GM19351 (cell line): ENCODE measurements around the gene KHDRBS1.
"Not testable (repeated sequence)": the region's sequence is repeated elsewhere in the genome, so short reads cannot be mapped to it uniquely, and the experiment has no call there.

Experiments
- ATAC-seq: cut with Tn5 transposase; IDR thresholded peaks from one replicate; pipeline ENCODE4 v1.9.1; 2021; ENCODE audit warnings: mild to moderate bottlenecking, moderate library complexity; ENCODE audit not compliant: unreplicated experiment

The KHDRBS1 gene

GRCh38 chr1:32013386-32014198, at the start of gene KHDRBS1:
TSS of gene KHDRBS1 (plus strand) at chr1:32013868. CDS start at chr1:32013996, 128 bp downstream.
- ATAC-seq = peak; percentile 75

- ATAC-seq = no peak
These were observed 42.8 kb upstream of the KHDRBS1 start for GRCh38 chr1:31970873-31971272.

DNA sequence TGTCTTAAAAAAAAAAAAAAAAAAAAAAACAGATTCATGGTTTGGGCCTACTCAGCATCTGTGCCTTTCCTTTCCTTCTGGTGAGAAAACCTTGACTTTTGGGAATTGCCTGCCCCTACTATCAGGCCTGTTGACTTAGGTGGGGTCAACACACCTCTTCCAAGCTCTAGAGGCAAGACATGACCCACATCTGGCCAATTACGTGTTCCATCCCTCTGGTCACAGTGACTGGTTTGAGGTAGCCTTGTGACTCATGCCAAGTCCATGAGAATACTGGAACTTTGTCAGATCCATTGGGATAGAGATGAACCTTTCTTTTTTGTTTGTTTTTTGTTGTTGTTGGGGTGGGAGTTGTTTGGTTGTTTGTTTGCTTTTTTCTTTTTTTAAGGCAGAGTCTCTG, 37.3 kb upstream of the KHDRBS1 start:
- no peak for ATAC-seq

GRCh38 chr1:31977385-31978131, 36.1 kb upstream of the KHDRBS1 start:
- no peak for ATAC-seq

DNA sequence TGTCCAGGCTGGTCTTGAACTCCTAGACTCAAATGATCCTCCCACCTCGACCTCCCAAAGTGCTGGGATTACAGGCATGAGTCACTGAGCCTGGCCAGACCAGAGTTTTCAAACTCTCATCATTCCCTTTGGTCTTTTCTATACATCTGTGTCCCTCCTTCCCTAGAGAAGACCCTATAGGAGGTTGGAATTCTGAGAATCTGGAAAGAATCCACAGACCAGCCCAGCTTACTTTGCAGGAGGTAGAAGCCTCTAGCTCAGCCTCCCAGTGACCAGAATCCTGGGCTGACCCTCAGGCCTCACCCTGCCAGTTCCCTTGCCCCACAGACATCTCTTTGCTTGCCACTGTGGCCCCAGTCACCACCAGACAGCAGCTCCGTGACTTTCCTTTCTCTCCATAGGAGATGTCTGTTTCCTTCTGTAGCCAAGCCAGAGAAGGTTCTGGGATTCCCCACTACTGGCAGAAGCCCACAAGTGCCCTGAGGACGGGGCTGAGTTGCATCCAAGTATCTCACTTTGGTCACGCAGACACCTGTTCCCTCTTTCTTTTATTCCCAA, 34.7 kb upstream of the KHDRBS1 start:
- no peak for ATAC-seq

GRCh38 chr1:31980835-31981455, 32.7 kb upstream of the KHDRBS1 start:
- no peak for ATAC-seq

DNA sequence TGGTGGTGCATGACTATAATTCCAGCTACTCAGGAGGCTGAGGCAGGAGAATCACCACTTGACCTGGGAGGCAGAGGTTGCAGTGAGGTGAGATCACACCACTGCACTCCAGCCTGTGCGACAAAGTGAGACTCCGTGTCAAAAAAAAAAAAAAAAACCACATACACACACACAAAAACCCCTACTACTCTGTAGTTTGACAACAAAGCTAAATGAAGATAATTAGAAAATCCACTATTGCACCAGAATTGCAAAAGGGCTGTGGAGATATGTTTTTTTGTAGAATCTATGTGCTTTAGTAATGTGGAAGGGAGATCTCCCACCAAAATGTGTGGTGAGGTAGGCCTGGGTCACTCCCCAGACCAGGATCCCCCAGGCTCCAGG, 32.2 kb upstream of the KHDRBS1 start:
- ATAC-seq = no peak

DNA sequence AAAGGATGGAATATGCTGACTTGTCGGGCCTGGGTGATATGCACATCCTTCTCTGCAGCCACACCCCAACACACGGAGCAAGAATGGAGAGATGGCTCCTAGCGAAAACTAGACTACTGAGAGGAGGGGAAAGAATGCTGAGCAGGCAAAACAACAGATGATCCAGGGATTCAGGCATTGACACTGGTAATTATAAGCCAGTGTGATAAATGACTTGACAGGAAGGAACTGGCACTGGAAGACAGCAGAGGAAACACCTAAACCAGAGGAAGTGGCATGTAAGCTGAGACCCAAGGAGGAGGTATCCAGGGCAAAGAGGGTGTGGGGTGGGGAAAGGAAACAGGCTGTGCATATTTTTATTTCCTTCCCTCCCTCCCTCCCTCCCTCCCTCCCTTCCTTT, 31.7 kb upstream of the KHDRBS1 start:
- ATAC-seq = no peak

GRCh38 chr1:31984419-31985347, 29.0 kb upstream of the KHDRBS1 start:
- no peak for ATAC-seq

DNA sequence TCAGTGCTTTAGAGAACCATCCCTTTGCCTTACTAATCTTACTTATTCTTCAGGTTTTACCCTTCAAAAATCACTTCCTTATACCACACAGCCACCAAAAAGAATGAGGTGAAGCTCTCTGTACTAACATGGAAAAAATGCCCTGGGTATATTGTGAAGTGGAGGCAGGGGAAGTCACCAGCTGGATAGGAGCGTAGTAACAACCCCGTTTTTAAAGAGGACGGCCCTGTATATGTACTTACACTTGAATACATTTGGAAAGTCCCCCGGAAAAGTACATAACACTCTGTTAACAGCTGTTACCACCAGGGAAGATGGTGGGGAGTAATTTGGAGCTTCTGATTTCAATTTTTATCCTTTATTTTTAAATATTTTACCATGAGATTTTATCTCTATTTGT, 28.2 kb upstream of the KHDRBS1 start:
- ATAC-seq = peak; percentile 60

DNA sequence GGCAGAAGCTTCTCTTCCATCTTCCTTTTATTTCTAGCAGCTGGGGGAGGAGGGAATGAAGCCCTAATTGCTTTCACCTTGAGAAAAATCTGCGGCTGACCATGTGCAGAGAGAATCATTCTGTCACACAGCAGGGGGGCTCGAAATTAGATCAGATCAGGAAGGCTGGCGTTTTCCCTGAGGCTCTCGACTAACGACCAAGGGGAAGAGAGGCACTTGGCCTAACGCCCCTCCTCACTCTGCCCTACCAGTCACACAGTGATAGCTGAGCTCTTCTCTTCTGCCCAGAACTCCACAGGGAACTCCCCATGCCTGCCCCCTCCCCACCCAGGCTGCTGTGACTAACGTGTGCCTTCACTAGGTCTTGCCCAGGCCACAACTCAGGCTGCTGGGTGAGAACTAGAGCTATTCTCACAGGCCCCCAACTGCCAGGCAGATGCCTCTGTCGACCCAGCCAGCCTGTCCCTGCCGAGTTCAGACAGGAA, 26.5 kb upstream of the KHDRBS1 start:
- no peak for ATAC-seq

DNA sequence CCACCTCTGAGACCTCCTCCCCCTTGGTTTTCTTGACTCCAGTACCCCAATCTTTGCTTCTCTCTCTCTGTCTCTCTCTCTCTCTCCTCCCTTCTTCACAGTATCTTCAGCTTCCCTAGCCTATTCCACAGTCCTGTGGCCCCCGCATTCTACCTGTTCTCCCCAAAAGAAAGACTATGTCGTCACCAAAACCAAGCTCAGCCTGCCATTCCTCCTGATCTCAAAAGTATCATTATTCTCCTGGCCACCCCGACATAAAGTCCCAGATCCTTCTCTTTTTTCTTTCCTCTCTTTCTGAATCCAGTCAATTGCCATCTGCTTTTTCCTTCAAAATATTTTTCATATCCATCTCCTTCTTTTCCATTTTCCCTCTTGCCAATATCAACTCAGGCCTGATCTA, 23.7 kb upstream of the KHDRBS1 start:
- no peak for ATAC-seq

- no peak for ATAC-seq
These were observed 22.5 kb upstream of the KHDRBS1 start for GRCh38 chr1:31991182-31991581.

DNA sequence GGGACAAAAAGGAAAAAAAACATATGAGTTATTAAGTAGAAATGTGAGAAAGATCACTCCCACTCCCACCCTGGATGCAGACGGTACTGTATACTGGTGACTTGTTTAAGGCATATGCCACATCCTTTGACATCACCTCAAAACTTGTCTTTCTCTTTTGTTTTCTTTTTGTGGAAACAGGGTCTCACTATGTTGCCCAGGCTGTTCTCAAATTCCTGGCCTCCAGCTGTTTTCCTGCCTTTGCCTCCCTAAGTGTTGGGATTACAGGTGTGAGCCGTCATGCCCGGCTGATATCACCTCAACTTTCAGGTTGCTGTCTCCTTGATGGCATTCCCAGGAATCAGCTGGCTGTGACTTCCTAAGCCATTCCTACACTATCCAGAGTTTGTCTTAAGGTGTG, 18.4 kb upstream of the KHDRBS1 start:
- ATAC-seq = no peak

- not testable (repeated sequence) for ATAC-seq
These were observed 17.5 kb upstream of the KHDRBS1 start for GRCh38 chr1:31996121-31996520.

GRCh38 chr1:32001863-32002262, 11.8 kb upstream of the KHDRBS1 start:
- ATAC-seq = no peak

DNA sequence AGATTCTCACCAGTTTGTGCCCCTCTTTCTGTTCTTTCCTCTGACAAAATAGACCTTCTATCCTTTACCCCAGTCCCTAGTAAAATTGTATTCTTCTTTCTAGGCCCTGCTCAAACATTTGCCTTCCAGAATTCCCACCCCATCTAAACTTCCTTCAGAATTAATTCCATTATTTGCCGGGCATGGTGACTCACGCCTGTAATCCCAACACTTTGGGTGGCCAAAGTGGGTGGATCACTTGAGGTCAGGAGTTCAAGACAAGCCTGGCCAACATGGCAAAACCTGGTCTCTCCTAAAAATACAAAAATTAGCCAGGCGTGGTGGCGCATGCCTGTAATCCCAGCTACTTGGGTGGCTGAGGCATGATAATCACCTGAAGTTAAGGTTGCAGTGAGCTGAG, 11.4 kb upstream of the KHDRBS1 start:
- not testable (repeated sequence) for ATAC-seq

DNA sequence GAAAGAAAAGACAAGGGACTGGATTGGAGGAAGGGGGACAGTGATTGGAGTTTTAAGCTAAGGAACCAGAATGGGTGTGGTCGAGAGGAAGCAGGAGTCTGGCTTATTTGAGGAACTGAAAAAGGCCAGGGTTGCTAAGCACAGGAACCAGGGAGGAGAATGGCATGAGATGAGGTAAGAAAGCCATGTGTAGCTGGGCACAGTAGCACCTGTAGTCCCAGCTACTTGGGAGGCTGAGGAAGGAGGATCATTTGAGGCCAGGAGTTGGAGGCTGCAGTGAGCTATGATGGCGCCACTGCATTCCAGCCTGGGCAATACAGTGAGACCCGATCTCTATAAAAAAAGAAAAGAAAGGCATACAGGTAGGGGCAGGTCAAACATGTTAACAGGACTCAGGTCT, 8.1 kb upstream of the KHDRBS1 start:
- no peak for ATAC-seq

DNA sequence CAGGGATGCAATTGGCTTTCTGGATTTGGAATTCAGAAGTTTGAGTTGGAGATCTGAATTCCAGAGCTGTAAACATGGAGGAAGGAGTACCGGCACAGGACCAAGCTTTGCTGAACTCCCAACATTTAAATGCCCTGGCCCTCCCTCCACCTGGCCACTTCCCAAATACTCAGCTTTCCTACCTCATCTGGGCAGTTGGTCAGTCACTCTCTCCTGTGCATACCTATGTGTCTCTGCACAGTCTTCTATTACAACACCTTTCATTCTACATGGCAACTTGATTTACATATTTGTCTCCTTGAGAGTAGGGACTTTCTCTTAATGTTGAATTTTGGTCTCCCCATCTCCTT, 6.1 kb upstream of the KHDRBS1 start:
- ATAC-seq = no peak

DNA sequence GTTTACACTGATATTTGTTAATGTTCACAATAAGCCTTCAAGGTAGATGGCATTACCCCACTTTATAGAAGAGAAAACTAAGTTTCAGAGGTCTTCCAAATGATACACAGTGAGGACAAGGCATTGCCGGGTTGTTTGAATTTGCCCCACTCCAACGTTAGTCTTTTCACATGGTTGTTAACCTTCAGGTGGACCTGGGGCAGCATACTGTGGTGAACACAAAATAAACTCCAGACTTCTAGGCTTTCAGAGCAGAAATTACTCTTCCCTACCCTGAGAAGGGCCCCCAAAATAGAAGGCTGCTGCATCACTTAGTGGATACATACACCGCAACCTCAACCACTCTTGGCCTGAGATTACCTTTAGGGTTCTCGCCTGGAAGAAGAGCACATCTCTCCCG, 3.4 kb upstream of the KHDRBS1 start:
- ATAC-seq = no peak
